Suprapubic skin (tissue), 4 donors: Measurements from ENCODE around the gene RASGEF1C. TPM values are rescaled to one million over a fixed set of nuclear protein-coding genes. Genes with fewer than 3 reads are reported as not detected.
"Not testable (repeated sequence)": the region's sequence is repeated elsewhere in the genome, so short reads cannot be mapped to it uniquely, and the experiment has no call there.

Experiments
- DNase-seq, 2 donors: peaks; one replicate each; pipeline ENCODE4 v3.0.0-alpha.2; 2019; ENCODE audit warnings: low spot score in 2 of 2
- H3K27ac ChIP-seq: fragments of 200-600 bp; sonication (generic); one replicate; pipeline ENCODE4 v1.5.1; 2019
- H3K27me3 ChIP-seq: fragments of 200-600 bp; sonication (generic); one replicate; pipeline ENCODE4 v1.5.1; 2019
- H3K36me3 ChIP-seq: fragments of 200-600 bp; sonication (generic); one replicate; pipeline ENCODE4 v1.5.1; 2019
- H3K4me1 ChIP-seq: fragments of 200-600 bp; sonication (generic); one replicate; pipeline ENCODE4 v1.5.1; 2019
- H3K4me3 ChIP-seq: fragments of 200-600 bp; sonication (generic); one replicate; pipeline ENCODE4 v1.5.1; 2019; ENCODE audit warnings: mild to moderate bottlenecking
- H3K9me3 ChIP-seq: fragments of 200-600 bp; sonication (generic); one replicate; pipeline ENCODE4 v1.5.1; 2019
- EP300 ChIP-seq: sonication (generic); formaldehyde crosslinking; IDR thresholded peaks from one replicate; pipeline ENCODE4 v1.6.1; 2017; ENCODE audit warnings: antibody characterized with exemption
- POLR2A ChIP-seq, 2 donors: fragments of 450-650 bp; IDR thresholded peaks; one replicate each; pipeline ENCODE4 v1.6.1; 2017; ENCODE audit warnings: antibody characterized with exemption in 2 of 2, mild to moderate bottlenecking in 2 of 2, moderate library complexity in 2 of 2
- POLR2AphosphoS5 ChIP-seq, 3 donors: sonication (generic); formaldehyde crosslinking; IDR thresholded peaks; one replicate each; pipeline ENCODE4 v1.6.1; 2017; ENCODE audit warnings: antibody characterized with exemption in 3 of 3
- WGBS: methylation state at CpG from one replicate; pipeline ENCODE4 v1.1.5; 2018; 5-methylcytosine and 5-hydroxymethylcytosine counted together
- total RNA-seq, 4 donors: library from RNA; depleted of rRNA; stranded (reverse); fragments of >200 nt; gene quantifications; one replicate each; pipeline ENCODE4 v1.1.0, GENCODE V29; 2016
- TF ChIP-seq, protein P1 (sequence below), 2 donors: fragments of 200-600 bp in 1 of 2; fragments of 450-650 bp in 1 of 2; sonication (generic) in 1 of 2; IDR thresholded peaks; one replicate each; pipeline ENCODE4 v1.5.1; 2016 to 2019; ENCODE audit warnings: antibody characterized with exemption in 2 of 2, mild to moderate bottlenecking in 1 of 2, moderate library complexity in 1 of 2

RASGEF1C gene
- total RNA-seq, 4 donors from 2014 or later: 0.64 to 0.89 (median 0.81) TPM

DNA sequence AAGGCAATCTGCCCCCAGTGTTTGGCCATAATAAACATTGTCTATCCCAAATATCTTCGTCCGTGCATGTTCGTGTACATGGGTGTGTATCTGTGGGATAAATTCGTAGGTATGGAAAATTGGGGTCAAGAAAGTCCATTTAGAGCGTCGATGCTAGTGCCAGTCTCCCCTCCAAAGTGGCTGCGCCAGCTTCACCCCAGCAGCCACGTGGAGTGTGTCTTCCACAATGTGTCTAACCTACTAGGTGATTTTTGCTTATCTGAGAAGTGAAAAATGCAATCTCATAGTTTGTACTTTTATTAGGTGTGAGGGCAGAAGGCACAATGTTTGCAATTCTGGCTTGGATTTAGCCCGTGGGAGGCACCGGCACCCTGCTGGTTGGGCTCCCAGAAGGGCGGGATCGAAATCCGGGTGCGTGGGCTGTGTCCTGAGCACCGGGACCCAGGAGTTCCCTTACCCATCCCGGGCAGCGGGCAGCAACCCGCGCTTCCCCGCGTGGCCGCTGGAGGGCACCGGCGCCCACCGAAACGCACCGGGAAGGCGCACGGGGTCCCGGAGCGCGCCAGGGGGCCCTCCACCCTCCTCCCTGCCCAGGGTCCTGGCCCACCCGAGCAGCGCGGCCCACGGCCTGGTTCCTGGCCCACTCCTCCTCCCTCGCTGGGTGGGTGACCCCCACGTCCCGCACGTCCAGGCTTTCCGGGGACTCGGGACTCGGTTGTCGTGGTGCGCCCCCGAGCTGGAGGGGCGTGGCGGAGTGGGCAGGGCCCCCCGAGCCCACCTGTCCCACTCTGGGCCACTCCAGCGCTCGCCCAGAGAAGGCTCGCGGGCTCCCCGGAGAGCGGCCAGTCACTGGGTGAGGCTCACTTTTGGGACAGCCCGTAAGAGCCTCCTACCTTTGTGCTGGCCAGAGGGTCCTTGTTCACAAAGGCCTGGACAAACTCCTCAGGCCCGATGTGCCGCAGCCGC lies 82.0 kb downstream of the RASGEF1C start:
- Histone ChIP-seq H3K4me3 (no peak overlapping the region), H3K9me3 (no peaks in the 10 kb centered on the region), H3K27me3 (peaks cover 23% of the 10 kb centered on the region), H3K36me3 (no peaks in the 10 kb centered on the region), H3K4me1 (peaks cover 6% of the 10 kb centered on the region), H3K27ac (no peak overlapping the region)
- peak; percentile 53 to 69 for DNase-seq
- 56% methylated on average over 12 of the region's 59 CpGs for WGBS
- TF ChIP-seq POLR2AphosphoS5 (IDR thresholded peaks at IDR 0.05): no peak
- TF ChIP-seq POLR2A (IDR thresholded peaks at IDR 0.05): no peak
- TF ChIP-seq, protein P1, sequence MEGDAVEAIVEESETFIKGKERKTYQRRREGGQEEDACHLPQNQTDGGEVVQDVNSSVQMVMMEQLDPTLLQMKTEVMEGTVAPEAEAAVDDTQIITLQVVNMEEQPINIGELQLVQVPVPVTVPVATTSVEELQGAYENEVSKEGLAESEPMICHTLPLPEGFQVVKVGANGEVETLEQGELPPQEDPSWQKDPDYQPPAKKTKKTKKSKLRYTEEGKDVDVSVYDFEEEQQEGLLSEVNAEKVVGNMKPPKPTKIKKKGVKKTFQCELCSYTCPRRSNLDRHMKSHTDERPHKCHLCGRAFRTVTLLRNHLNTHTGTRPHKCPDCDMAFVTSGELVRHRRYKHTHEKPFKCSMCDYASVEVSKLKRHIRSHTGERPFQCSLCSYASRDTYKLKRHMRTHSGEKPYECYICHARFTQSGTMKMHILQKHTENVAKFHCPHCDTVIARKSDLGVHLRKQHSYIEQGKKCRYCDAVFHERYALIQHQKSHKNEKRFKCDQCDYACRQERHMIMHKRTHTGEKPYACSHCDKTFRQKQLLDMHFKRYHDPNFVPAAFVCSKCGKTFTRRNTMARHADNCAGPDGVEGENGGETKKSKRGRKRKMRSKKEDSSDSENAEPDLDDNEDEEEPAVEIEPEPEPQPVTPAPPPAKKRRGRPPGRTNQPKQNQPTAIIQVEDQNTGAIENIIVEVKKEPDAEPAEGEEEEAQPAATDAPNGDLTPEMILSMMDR (IDR thresholded peaks at IDR 0.05): peak; percentile 46 to 83
- no peak for TF ChIP-seq EP300

DNA sequence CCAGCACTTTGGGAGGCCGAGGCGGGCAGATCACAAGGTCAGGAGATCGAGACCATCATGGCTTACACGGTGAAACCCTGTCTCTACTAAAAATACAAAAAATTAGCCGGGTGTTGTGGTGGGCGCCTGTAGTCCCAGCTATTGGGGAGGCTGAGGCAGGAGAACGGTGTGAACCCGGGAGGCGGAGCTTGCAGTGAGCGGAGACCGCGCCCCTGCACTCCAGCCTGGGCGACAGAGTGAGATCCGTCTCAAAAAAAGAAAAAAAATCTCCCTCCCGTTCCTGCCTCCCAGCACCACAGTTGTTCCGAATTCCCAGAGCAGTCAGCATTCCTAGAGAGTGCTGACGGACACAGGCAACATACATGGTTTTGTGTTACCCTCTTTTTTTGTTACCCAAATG lies 82.9 kb downstream of the RASGEF1C start:
- H3K36me3 ChIP-seq, H3K27ac ChIP-seq, H3K9me3 ChIP-seq, H3K4me3 ChIP-seq, H3K4me1 ChIP-seq: not testable (repeated sequence)
- DNase-seq: peak; percentile 35 to 43
- 74% methylated on average over 17 of the region's 17 CpGs for WGBS
- peaks cover 23% of the 10 kb centered on the region for H3K27me3 ChIP-seq

DNA sequence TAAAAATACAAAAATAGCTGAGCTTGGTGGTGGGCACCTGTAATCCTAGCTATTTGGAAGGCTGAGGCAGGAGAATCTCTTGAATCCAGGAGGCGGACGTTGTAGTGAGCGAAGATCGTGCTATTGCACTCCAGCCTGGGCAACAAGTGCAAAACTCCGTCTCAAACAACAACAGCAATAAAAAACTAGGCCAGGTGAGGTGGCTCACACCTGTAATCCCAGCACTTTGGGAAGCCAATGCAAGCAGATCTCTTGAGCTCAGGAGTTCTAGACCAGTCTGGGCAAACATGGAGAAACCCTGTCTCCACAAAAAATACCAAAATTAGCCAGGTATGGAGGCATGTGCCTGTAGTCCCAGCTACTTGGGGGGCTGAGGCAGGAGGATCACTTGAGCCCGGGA lies 84.3 kb downstream of the RASGEF1C start:
- H3K4me1 ChIP-seq, H3K27ac ChIP-seq, H3K4me3 ChIP-seq, H3K36me3 ChIP-seq, H3K9me3 ChIP-seq: not testable (repeated sequence)
- DNase-seq: peak in 1 of 2 donors; percentile 21
- 90% methylated on average over 6 of the region's 6 CpGs for WGBS
- peaks cover 31% of the 10 kb centered on the region for H3K27me3 ChIP-seq

DNA sequence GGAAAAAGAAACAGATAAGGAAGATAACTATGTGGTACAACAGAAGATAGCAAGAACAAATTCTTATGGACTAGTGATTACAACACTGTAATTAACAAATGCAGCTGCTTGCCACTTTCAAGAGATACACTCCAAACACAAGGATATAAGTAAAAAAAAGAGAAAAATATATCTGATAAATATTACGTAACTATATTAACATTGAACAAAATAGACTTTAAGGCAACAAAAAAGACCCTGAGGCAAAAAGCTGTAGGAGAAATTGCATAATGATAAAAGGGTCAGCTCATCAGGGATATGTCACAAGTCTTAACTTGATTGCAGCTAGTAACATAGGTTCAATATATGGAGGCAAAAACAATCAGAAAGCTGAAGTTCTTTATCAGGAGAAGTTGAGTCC lies 86.1 kb downstream of the RASGEF1C start:
- H3K36me3 ChIP-seq: no peaks in the 10 kb centered on the region
- no peaks in the 10 kb centered on the region for H3K9me3 ChIP-seq
- H3K27me3 ChIP-seq: peaks cover 35% of the 10 kb centered on the region
- no peak overlapping the region for H3K27ac ChIP-seq
- peaks cover 6% of the 10 kb centered on the region for H3K4me1 ChIP-seq
- H3K4me3 ChIP-seq: no peak overlapping the region
- no peak for TF ChIP-seq POLR2AphosphoS5 (IDR thresholded peaks at IDR 0.05)
- TF ChIP-seq EP300: no peak
- 77% methylated on average over 1 of the region's 1 CpG for WGBS
- no peak for DNase-seq

DNA sequence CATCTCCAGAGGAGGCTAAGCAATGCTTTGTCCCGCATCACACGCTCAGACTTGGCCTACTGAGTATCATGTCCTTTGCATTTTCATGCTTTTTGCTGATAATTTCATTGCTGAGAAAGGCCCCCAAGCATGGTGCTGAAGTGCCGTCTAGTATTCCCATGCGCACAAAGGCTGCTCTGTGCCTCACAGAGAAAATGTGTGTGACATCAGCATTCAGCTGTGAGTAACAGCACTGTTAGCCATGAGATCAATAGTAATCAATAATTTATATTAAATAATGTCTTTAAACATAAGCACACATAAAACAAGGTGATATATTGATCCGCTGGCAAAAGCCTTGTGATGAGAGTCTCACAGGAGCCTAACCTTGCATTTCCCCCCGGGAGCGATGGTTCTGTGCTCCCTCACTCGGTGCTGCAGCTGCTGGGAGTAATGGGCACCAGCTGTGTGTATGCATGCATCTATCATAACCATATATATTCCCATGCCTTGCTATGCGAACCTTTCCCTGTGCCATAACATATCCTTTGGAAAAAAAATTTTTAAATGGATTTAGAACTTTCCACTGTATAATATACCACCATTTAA lies 87.1 kb downstream of the RASGEF1C start:
- H3K27ac ChIP-seq: no peak overlapping the region
- 69% methylated on average over 9 of the region's 9 CpGs for WGBS
- DNase-seq: peak in 1 of 2 donors; percentile 41
- peaks cover 31% of the 10 kb centered on the region for H3K27me3 ChIP-seq
- no peaks in the 10 kb centered on the region for H3K36me3 ChIP-seq
- H3K4me3 ChIP-seq: no peak overlapping the region
- TF ChIP-seq POLR2AphosphoS5 (IDR thresholded peaks at IDR 0.05): no peak
- TF ChIP-seq POLR2A (IDR thresholded peaks at IDR 0.05): no peak
- TF ChIP-seq, protein P1 (IDR thresholded peaks at IDR 0.05): no peak
- no peak for TF ChIP-seq EP300
- no peaks in the 10 kb centered on the region for H3K9me3 ChIP-seq
- H3K4me1 ChIP-seq: peaks cover 3% of the 10 kb centered on the region

DNA sequence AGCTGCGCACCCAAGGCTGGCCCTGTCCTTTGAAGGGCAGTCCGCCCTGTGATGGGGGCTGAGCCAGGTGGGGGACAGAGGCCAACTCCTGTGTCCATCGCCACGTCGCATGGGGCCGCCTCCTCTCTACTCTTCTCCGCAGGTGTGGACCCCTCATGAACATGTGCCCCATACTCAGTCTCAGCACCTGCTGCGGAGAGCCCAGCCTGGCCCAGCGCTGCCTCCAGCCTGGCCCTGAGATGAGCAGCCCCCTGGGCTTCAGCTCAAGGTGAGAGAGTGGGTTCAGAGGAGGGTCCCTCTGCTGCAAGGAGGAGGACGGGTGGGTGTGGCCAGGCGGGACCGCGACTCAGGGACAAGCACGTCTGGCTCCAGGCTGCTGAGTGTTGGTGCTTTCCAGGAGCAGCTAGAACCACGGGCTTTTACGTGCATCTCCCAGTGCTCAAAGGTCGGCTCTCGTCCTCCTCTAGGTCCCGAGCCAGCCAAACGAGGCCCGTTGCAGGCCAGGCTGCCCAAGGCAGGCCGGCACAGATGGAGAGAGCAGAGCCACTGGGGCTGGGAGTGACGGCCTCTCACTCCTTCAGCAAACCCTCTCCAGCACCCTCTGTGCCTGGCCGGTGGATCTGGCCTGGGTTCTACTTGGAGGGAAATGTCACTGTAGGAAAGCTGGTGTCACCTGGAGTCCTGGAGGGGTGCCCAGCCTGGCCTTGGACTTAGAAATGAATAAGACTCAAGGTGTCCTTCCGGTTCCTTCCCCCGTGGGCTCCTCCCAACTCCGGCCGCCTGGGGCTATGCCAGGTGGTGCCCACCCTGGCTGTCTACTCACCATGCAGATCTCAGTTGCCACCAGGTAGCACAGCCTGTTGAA lies 88.5 kb downstream of the RASGEF1C start:
- no peaks in the 10 kb centered on the region for H3K4me1 ChIP-seq
- no peaks in the 10 kb centered on the region for H3K9me3 ChIP-seq
- peak; percentile 50 to 65 for DNase-seq
- TF ChIP-seq, protein P1 (IDR thresholded peaks at IDR 0.05): no peak
- TF ChIP-seq POLR2A (IDR thresholded peaks at IDR 0.05) (no peak), EP300 (no peak), POLR2AphosphoS5 (IDR thresholded peaks at IDR 0.05) (no peak)
- no peak overlapping the region for H3K4me3 ChIP-seq
- H3K27me3 ChIP-seq: peaks cover 21% of the 10 kb centered on the region
- no peak overlapping the region for H3K27ac ChIP-seq
- H3K36me3 ChIP-seq: no peaks in the 10 kb centered on the region
- WGBS: 96% methylated on average over 12 of the region's 28 CpGs
